NCI-H69 (cell line): Measurements from ENCODE around the gene PTN.
A peak's percentile ranks its signal among the peaks of the same experiment; 100 is the strongest.

Experiments
- DNase-seq: peaks from one replicate; lab custom pipeline; 2025; lab: John Stamatoyannopoulos, UW

Gene PTN

GRCh38 chr7:137324796-137325696 is 18.5 kb downstream of the PTN start:
- DNase-seq, result peak; percentile 93

GRCh38 chr7:137316648-137317353 is 26.7 kb downstream of the PTN start:
- DNase-seq, result peak; percentile 96

- DNase-seq, result no peak
These were observed 30.3 kb downstream of the PTN start for GRCh38 chr7:137313201-137313600.

DNA sequence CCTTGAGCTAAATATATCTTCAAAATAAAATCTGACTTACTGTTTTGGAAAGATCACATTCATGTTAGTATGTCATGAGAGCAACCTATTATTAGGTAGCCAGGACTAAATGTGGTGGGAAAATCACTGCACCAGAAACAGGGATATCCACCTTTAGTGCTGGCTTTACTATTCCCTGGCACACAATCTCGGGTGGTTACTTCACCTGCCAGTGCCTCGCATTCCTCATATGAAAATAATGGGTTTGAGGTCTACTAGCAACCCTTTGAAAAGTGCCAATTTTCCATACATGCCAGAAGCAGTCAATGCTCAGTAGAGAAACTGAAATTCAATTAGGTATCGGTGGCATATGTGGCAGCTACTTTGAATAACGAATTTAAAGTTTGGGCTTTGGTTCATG is 36.8 kb downstream of the PTN start:
- DNase-seq, result peak; percentile 34

GRCh38 chr7:137305901-137306621 is 37.5 kb downstream of the PTN start:
- peak; percentile 69 for DNase-seq

DNA sequence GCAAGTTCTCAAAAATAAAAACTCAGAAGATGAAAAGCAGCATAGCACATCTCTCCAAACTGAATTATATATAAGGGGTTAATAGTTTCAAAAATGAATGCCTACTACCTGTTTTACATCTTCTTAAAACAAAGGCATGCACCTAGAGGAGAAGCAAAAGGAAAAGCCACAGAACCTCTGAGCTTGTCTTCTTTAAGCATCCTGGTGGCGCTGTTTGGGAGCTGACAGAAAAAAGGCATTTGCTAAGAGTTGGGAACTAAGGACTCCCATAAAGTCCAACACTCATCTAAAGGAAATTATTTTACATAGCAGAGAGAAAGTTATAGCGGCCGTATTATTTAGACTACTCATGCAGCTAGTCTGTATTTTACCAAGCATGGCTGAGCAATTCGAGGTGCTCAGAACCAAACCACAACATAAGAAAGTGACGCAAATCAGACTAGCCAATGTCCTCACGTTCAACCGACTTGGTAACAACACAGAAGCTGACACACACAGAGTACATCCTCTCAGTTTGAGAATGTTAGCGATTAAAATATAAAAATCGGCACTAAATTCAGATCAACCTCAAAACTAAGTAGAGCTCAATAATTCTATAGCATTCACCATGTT is 38.8 kb downstream of the PTN start:
- peak; percentile 13 for DNase-seq

DNA sequence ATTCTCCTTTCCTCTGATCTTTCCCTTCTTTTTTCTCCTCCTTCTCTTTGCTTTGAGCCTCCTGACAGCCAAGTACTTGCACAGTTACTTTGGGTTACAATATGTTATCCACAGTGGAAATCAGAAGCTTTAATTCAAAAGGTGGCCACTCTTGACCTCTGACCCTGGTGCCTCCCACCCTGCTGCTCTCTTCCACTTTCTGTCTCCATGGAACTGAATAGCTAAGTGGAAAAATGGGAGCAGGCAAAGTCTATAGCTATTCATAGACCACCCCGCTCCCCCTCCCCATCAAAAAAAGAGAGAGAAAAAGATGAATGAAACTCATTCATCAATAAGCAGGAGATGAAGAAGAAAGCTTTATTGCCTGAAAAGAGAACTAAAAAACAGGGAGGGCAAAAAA is 39.4 kb downstream of the PTN start:
- DNase-seq, result no peak

GRCh38 chr7:137302081-137302480 is 41.5 kb downstream of the PTN start:
- no peak for DNase-seq

- DNase-seq, result peak; percentile 40
These were observed 45.1 kb downstream of the PTN start for GRCh38 chr7:137298464-137298794.

- no peak for DNase-seq
These were observed 45.7 kb downstream of the PTN start for GRCh38 chr7:137297551-137298463.

- no peak for DNase-seq
These were observed 47.0 kb downstream of the PTN start for GRCh38 chr7:137296576-137296975.

DNA sequence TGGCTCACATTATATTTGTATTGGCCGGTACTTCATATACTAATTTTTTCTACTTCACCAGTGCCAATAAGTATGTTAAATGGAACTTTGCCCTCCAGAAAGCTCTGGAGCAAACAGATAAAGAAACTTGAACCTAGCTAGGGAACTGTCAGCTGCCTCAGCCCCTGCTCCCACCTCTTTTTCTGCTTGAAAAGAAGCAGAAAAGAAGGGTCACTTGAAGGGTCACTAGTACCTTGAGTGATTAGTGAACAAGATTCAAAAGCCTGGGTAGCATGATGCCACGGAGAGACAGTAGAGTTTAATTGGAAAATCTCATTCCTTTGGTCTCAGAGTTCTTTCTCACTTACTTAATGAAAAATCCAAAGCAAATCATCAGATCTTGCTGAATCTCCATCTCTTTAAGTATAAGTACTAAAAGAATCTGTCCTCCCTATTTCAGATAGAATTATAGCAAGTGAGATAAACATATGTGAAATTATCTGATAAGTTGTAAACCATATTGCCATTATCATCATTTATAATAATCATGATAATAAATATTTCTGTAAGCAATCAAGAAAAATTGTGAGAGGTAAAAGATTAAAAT is 47.7 kb downstream of the PTN start:
- peak; percentile 12 for DNase-seq

- DNase-seq, result no peak
These were observed 54.4 kb downstream of the PTN start for GRCh38 chr7:137289101-137289500.

- DNase-seq, result peak; percentile 27
These were observed 55.8 kb downstream of the PTN start for GRCh38 chr7:137287651-137288258.

GRCh38 chr7:137283153-137283552 is 60.4 kb downstream of the PTN start:
- no peak for DNase-seq

DNA sequence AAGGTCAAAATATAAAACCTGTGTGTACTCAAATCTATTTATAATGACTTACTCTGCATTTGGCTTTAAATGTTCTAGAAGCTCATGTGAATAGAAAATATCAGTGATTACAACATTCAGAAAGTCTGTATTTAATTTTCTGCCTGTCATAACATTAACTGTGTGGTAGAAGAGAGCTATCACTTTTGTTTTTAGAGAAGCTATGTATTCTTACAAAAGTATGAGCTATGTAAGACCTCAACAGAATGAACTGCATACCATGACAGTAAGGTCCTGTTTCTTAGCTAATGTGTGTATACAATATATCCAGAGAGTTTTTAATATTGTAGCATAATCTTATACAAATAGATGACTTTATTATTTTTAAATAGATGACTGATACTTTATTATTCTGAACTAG is 61.5 kb downstream of the PTN start:
- DNase-seq, result no peak

DNA sequence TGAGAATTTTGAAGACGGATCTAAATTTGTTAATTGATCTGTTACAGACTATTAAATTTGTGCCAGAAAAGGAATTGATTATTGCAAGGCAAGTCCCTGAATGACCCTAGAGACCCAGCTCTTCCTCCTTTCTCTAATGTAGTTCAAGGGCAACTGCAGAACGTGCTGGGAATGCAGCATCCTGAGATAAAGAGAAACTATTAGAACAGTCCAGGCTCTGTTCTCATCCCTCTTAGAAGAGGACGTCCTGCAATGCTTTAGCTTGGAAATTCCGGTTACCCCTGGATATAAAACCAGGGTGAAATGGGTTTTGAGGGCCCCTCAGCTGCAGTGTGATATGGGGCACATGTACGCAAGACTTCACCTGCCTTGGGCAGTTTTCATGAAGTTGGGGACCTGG is 67.3 kb downstream of the PTN start:
- DNase-seq, result no peak

DNA sequence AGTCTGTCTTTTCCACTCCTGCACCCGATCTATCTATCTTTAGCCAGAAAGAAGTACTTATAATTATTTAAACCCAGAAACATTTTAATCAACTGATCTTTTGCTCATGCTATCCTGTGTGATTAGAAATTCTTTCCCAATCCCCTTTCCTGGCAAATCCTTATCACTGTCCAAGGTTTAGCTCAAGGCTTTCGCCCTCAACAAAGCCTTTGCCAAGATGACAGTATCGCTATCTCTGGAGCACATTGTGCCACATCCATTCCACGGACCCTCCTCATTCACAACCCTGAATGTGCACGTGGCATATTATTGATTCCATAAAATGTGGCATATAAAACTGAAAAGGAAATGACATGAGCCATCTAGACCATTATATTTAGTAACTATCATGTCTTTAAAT is 71.3 kb downstream of the PTN start:
- DNase-seq, result no peak

DNA sequence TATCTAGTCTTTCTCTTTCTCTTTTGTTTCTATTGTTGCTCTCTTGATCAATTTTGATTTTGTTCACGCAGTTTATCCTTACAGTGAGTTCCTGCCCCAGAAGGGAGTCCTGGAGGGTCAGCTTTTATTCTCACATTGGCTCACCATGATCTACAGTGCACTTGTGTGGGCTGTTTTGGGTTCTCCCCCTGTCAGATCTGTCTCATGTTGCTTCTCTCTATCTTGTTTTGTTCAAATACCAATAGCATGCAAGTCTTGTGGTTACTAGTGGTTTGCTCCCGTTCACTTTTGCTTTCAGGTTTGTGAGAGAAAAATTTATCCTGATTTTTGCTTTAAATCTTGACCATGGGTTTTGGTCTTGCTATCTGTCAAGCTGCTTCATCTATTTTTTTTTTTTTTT is 74.3 kb downstream of the PTN start:
- DNase-seq, result no peak
